ENCODE data around the gene TMSB15B. TPM values are rescaled to one million over a fixed set of nuclear protein-coding genes. Genes with fewer than 3 reads are reported as not detected.
"Not testable (repeated sequence)": the region's sequence is repeated elsewhere in the genome, so short reads cannot be mapped to it uniquely, and the experiment has no call there.

TMSB15B gene
- polyA plus RNA-seq (2013, experiment 1 of 2) = 32.3 TPM
- 34.9 TPM for polyA plus RNA-seq (2013, experiment 2 of 2)

DNA sequence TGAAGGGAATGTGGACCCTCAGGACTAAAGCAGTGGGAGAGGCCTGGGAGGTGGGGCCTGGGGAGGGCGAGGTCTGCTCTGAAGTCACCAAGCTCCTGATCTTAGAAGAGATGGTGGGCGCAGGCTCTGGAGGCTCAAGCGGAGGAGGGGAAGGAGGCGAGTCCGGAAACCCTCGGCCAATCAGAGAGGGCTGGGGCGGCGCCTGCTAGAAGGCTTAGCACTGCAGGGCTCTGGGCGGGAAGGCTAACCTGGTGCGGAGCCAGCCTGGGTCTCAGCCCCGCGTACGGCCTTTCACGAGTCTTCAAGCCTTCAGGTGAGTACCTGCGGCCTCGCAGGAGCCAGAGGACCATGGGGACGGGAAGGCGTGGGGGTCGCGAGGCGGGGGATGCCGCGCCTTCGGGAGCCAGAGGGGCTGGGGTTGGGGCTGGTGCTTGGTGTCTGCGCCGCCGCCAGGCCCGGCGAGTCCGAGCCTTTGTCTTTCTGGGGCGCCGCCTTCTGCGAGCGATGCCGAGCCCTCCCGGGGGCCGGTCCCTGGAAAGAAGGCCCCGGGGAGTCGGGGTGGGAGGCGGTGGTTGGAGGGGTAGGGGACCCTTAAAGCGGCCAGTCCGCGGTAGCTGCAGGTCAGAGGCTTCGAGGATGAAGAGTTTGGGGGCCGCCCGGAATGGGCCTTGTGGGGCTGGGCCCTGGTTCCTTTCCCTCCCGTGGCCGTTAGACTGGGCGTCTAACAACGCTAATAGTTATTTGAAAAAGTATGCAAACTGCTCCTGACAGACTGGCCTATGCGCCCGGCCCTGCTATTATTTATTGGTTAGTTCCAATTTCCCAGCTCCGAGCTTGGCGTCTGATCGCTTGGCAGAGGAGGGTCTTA, at the start of gene TMSB15B:
TMSB15B (plus strand) TSS at position 217 of the 868 bp plus-strand sequence.
- not testable (repeated sequence) for H3K4me1 ChIP-seq (ENCODE audit: control insufficient read depth, insufficient read depth, low read length, poor library complexity, severe bottlenecking); H3K9me3 ChIP-seq (ENCODE audit: control insufficient read depth, low read length); H3K27ac ChIP-seq (ENCODE audit: low read depth, low read length, severe bottlenecking)

DNA sequence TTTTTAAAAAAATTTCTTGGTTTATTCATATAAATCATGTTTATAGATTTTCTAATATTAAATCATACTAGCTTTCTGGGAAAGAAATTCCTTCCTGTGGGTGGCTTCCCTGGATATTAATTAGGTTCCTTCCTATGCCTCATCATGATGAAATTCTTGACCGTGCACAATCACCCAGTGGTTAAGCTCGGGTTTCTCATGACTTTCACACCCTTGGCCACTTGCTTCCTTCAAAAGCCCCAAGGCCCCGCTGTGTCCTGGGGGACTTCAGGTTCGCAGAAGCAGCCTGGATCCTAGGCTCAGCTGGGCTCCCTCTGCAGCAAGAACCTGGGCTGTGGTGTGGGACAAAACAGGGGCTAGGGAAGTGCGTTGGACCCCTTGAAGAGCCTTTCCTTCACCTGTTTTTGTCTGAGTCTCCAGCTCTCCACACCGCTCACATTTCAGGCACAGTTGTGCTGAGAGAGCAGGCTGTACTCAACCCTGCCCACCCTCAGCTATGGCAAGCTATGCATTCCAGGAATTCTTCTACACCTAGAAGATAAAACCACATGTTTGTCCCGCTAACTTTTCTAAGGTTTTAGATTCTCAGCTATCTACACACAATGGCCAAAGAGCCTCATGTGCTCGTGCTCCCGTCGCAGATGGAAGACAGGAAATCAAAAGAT, 48.9 kb upstream of the TMSB15B start:
- no peaks in the 10 kb centered on the region for H3K36me3 ChIP-seq (ENCODE audit: control insufficient read depth, insufficient read depth, low read length)
- peaks cover 4% of the 10 kb centered on the region for H3K4me1 ChIP-seq (ENCODE audit: control insufficient read depth, insufficient read depth, low read length, poor library complexity, severe bottlenecking)
- WGBS, 2 experiments (ENCODE audit: insufficient coverage in 2 of 2) = 100% methylated on average over 1 to 2 of the region's 10 CpGs

More for the DNA sequence above, at the start of gene TMSB15B:
- no CpG with 5 or more reads among the region's 55 CpGs for WGBS, 2 experiments (ENCODE audit: insufficient coverage in 2 of 2)
- not testable (repeated sequence) for H3K4me3 ChIP-seq (ENCODE audit: extremely low read depth, insufficient read depth, low read length, poor library complexity, severe bottlenecking); H3K36me3 ChIP-seq (ENCODE audit: control insufficient read depth, insufficient read depth, low read length)

DNA sequence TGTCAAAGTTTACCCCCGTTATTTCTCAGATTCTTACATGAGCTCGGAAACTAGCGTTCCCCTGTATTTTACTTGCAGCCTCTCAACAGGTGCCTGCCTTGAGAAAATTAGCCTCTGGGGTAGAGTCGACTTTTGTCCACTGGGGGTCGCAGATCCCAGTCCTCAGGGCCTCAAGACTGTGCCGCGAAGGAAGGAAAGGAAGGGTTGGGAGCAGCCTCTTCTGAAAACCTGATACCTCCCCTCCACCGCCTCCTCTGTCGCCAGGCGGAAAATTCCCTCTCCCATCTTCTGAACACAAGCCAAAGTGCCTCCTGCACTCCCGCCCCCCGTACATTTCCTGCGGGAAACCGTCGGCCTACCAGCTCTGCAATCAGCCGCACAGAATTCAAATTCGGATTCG, 44.4 kb upstream of the TMSB15B start:
- H3K4me1 ChIP-seq (ENCODE audit: control insufficient read depth, insufficient read depth, low read length, poor library complexity, severe bottlenecking) = peaks cover 4% of the 10 kb centered on the region
- peak overlapping the region; percentile 46 for H3K4me3 ChIP-seq (ENCODE audit: extremely low read depth, insufficient read depth, low read length, poor library complexity, severe bottlenecking)
- WGBS, 2 experiments (ENCODE audit: insufficient coverage in 2 of 2) = 0% methylated on average over 4 of the region's 18 CpGs; no CpG with 5 or more reads in 1 of the 2 experiments
- H3K9me3 ChIP-seq (ENCODE audit: control insufficient read depth, low read length) = no peaks in the 10 kb centered on the region
- H3K36me3 ChIP-seq (ENCODE audit: control insufficient read depth, insufficient read depth, low read length) = no peaks in the 10 kb centered on the region
- peak overlapping the region; percentile 79 for H3K27ac ChIP-seq (ENCODE audit: low read depth, low read length, severe bottlenecking)

More for the DNA sequence above, 48.9 kb upstream of the TMSB15B start:
- Histone ChIP-seq H3K4me3 (ENCODE audit: extremely low read depth, insufficient read depth, low read length, poor library complexity, severe bottlenecking) (no peak overlapping the region), H3K27ac (ENCODE audit: low read depth, low read length, severe bottlenecking) (no peak overlapping the region), H3K9me3 (ENCODE audit: control insufficient read depth, low read length) (no peaks in the 10 kb centered on the region)

DNA sequence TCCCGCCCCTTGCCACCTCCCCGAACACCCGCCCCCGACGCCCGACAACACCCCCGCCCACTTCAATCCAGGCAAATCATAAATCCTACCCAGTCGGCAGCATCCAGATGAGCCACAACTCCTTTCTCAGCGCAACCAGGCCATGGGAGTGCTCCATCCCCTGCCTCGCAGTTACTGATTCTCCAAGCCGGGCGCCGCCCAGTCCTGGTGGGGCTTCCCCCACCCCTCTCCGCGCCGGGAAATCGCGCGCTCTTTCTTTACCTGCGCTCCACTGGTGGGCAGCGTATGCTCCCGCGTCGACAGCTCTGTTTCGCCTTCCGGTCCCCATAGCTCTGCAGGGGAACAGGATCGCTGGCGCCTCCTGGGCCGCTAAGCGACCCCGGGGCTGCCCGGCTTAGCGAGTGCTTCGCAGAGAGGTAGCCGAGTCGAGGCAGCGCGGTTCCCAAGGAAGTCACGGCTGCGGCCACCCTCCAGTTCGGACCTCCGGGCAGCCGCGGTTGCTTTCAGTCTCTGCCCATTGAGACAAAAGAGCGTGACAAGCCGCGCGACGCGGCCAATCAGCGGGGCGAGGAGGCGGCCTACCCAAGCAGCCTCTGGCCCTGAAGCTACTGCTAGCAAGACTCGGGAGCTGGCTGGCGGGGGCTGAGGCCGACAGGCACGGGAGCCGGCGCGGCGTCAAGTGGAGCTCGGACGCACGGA, 43.7 kb upstream of the TMSB15B start:
- Histone ChIP-seq H3K9me3 (ENCODE audit: control insufficient read depth, low read length) (no peaks in the 10 kb centered on the region), H3K36me3 (ENCODE audit: control insufficient read depth, insufficient read depth, low read length) (no peaks in the 10 kb centered on the region), H3K4me1 (ENCODE audit: control insufficient read depth, insufficient read depth, low read length, poor library complexity, severe bottlenecking) (peaks cover 3% of the 10 kb centered on the region), H3K4me3 (ENCODE audit: extremely low read depth, insufficient read depth, low read length, poor library complexity, severe bottlenecking) (peak overlapping the region; percentile 46), H3K27ac (ENCODE audit: low read depth, low read length, severe bottlenecking) (peak overlapping the region; percentile 79)
- WGBS, 2 experiments (ENCODE audit: insufficient coverage in 2 of 2) = 0% methylated on average over 8 to 10 of the region's 64 CpGs

DNA sequence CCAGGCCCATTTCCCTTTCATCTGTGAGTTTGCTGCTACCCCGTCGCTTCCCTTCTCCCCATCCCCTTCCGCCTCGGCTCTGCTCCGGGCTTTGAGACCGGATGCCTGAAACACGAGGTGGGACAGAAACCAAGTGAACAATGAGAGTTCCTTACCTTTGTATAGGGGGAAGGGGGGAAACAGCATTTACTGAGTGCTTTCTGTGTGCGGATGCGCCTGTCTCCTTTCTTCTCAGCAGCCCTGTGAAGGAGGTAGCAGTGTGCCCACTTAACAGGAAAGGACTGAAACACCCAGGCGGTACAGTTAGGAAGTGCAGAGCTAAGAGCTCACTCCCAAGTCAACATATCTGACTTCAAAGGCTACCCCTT, 43.2 kb upstream of the TMSB15B start:
- Histone ChIP-seq H3K36me3 (ENCODE audit: control insufficient read depth, insufficient read depth, low read length) (no peaks in the 10 kb centered on the region), H3K4me3 (ENCODE audit: extremely low read depth, insufficient read depth, low read length, poor library complexity, severe bottlenecking) (peak overlapping the region; percentile 46), H3K27ac (ENCODE audit: low read depth, low read length, severe bottlenecking) (peak overlapping the region; percentile 79), H3K4me1 (ENCODE audit: control insufficient read depth, insufficient read depth, low read length, poor library complexity, severe bottlenecking) (no peaks in the 10 kb centered on the region), H3K9me3 (ENCODE audit: control insufficient read depth, low read length) (no peaks in the 10 kb centered on the region)
- no CpG with 5 or more reads among the region's 10 CpGs for WGBS, 2 experiments (ENCODE audit: insufficient coverage in 2 of 2)

DNA sequence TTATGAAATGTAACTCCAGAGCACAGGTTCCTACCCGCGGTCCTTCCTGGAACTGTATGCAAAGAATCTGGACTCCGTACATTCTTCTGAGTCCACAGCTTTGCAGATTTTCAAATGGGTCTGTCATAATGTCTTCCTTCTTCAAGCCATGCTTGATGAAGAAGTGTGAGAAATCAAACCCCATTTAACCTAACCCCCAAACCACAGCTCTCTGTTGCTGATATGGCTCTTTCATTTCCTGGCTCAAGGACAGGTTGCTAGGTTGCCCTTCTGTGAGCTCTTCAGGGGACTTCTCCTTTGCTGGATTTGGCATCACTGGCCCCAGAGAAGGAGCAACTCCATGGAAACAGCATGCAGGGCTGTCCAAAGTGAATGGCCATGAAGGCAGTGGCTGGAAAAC, 41.9 kb upstream of the TMSB15B start:
- not testable (repeated sequence) for H3K4me1 ChIP-seq (ENCODE audit: control insufficient read depth, insufficient read depth, low read length, poor library complexity, severe bottlenecking); H3K4me3 ChIP-seq (ENCODE audit: extremely low read depth, insufficient read depth, low read length, poor library complexity, severe bottlenecking); H3K36me3 ChIP-seq (ENCODE audit: control insufficient read depth, insufficient read depth, low read length); H3K9me3 ChIP-seq (ENCODE audit: control insufficient read depth, low read length); H3K27ac ChIP-seq (ENCODE audit: low read depth, low read length, severe bottlenecking)
- 100% methylated on average over 1 to 2 of the region's 3 CpGs for WGBS, 2 experiments (ENCODE audit: insufficient coverage in 2 of 2)

DNA sequence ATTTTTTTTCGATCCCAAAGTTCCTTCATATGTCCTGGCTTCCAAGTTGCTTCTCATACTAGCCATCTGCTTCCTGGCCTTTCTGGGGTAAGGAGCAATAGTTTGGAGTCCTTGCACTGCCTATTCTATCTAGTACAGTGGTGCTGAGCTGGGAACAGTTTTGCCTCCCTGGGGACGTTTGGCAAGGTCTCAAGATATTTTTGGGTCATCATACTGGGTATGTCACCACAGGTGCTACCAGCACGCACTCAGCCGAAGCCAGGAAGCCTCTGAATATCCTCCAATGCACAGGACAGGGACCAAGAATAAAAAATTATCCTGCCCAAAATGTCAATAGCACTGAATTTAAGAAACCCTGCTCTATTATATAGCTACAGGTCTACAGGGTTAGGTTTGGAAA, 35.4 kb upstream of the TMSB15B start:
- no peaks in the 10 kb centered on the region for H3K36me3 ChIP-seq (ENCODE audit: control insufficient read depth, insufficient read depth, low read length)
- no peak overlapping the region for H3K4me3 ChIP-seq (ENCODE audit: extremely low read depth, insufficient read depth, low read length, poor library complexity, severe bottlenecking)
- H3K27ac ChIP-seq (ENCODE audit: low read depth, low read length, severe bottlenecking) = no peak overlapping the region
- 50 to 60% methylated on average over 1 of the region's 4 CpGs for WGBS, 2 experiments (ENCODE audit: insufficient coverage in 2 of 2)
- H3K9me3 ChIP-seq (ENCODE audit: control insufficient read depth, low read length) = no peaks in the 10 kb centered on the region
- no peaks in the 10 kb centered on the region for H3K4me1 ChIP-seq (ENCODE audit: control insufficient read depth, insufficient read depth, low read length, poor library complexity, severe bottlenecking)

DNA sequence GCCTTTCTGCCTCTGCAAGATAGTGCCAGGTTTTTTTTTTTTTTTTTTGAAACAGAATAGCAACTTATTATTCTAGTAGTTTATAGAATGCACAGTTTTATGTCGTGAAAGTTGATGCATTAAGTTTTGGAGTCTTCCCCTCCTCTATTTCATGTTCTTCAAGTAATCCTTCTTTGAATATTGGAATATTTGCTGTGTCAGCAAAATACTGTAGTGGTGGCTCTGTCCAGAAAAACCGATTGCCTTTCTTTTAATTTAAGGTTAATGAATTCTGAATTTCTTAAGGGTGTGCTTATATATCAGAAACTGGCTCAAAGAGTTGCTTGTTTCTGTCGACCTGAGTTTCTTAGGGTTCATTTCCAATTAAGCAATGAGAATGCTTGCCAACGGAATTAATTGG, 34.8 kb upstream of the TMSB15B start:
- Histone ChIP-seq H3K9me3 (ENCODE audit: control insufficient read depth, low read length) (no peaks in the 10 kb centered on the region), H3K36me3 (ENCODE audit: control insufficient read depth, insufficient read depth, low read length) (no peaks in the 10 kb centered on the region), H3K4me3 (ENCODE audit: extremely low read depth, insufficient read depth, low read length, poor library complexity, severe bottlenecking) (no peak overlapping the region), H3K27ac (ENCODE audit: low read depth, low read length, severe bottlenecking) (no peak overlapping the region), H3K4me1 (ENCODE audit: control insufficient read depth, insufficient read depth, low read length, poor library complexity, severe bottlenecking) (no peaks in the 10 kb centered on the region)
- whole genome bisulfite sequencing, 2 experiments (ENCODE audit: insufficient coverage in 2 of 2) = 71% methylated on average over 3 of the region's 4 CpGs; no CpG with 5 or more reads in 1 of the 2 experiments

DNA sequence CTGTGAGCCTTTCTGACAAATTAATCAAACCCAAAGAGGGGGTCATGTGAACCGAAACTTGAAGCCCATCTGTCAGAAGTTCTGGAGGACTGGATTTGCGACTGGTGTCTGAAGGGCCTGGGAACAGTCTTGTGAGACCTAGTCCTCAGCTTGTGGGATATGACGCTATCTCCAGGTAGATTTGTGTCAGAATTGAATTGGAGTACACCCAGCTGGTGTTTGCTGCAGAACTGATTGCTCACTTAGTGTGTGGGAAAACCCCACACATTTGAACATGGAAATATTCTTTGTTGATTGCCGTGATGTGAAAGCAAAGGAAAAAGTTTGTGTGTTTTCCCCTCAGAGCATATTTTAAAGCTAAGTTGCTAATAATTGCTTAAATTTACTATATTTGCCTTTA, 30.3 kb upstream of the TMSB15B start:
- 100% methylated on average over 3 of the region's 4 CpGs; no CpG with 5 or more reads in 1 of the 2 experiments for WGBS, 2 experiments (ENCODE audit: insufficient coverage in 2 of 2)
- Histone ChIP-seq H3K4me3 (ENCODE audit: extremely low read depth, insufficient read depth, low read length, poor library complexity, severe bottlenecking) (no peak overlapping the region), H3K27ac (ENCODE audit: low read depth, low read length, severe bottlenecking) (no peak overlapping the region), H3K4me1 (ENCODE audit: control insufficient read depth, insufficient read depth, low read length, poor library complexity, severe bottlenecking) (no peaks in the 10 kb centered on the region), H3K36me3 (ENCODE audit: control insufficient read depth, insufficient read depth, low read length) (no peaks in the 10 kb centered on the region), H3K9me3 (ENCODE audit: control insufficient read depth, low read length) (no peaks in the 10 kb centered on the region)

DNA sequence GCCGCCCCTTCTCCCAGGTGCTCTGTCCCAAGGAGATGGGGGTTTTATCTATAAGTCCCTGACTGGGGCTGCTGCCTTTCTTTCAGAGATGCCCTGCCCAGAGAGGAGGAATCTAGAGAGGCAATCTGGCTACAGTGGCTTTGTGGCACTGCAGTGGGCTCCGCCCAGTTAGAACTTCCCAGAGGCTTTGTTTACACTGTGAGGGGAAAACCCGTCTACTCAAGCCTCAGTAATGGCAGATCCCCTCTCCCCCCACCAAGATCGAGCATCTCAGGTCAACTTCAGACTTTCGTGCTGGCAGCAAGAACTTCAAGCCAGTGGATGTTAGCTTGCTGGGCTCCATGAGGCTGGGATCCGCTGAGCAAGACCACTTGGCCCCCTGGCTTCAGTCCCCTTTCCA, 22.2 kb upstream of the TMSB15B start:
- H3K4me3 ChIP-seq (ENCODE audit: extremely low read depth, insufficient read depth, low read length, poor library complexity, severe bottlenecking); H3K27ac ChIP-seq (ENCODE audit: low read depth, low read length, severe bottlenecking); H3K9me3 ChIP-seq (ENCODE audit: control insufficient read depth, low read length); H3K36me3 ChIP-seq (ENCODE audit: control insufficient read depth, insufficient read depth, low read length); H3K4me1 ChIP-seq (ENCODE audit: control insufficient read depth, insufficient read depth, low read length, poor library complexity, severe bottlenecking): not testable (repeated sequence)
- 100% methylated on average over 3 of the region's 6 CpGs; no CpG with 5 or more reads in 1 of the 2 experiments for WGBS, 2 experiments (ENCODE audit: insufficient coverage in 2 of 2)
